GM18498 (cell line): Measurements from ENCODE around the gene CALCB.
A peak's percentile ranks its signal among the peaks of the same experiment; 100 is the strongest.

Source experiments
- ATAC-seq: cut with Tn5 transposase; IDR thresholded peaks from one replicate; pipeline ENCODE4 v1.9.1; 2021; ENCODE audit warnings: mild to moderate bottlenecking, moderate library complexity; ENCODE audit not compliant: unreplicated experiment

CALCB gene

DNA sequence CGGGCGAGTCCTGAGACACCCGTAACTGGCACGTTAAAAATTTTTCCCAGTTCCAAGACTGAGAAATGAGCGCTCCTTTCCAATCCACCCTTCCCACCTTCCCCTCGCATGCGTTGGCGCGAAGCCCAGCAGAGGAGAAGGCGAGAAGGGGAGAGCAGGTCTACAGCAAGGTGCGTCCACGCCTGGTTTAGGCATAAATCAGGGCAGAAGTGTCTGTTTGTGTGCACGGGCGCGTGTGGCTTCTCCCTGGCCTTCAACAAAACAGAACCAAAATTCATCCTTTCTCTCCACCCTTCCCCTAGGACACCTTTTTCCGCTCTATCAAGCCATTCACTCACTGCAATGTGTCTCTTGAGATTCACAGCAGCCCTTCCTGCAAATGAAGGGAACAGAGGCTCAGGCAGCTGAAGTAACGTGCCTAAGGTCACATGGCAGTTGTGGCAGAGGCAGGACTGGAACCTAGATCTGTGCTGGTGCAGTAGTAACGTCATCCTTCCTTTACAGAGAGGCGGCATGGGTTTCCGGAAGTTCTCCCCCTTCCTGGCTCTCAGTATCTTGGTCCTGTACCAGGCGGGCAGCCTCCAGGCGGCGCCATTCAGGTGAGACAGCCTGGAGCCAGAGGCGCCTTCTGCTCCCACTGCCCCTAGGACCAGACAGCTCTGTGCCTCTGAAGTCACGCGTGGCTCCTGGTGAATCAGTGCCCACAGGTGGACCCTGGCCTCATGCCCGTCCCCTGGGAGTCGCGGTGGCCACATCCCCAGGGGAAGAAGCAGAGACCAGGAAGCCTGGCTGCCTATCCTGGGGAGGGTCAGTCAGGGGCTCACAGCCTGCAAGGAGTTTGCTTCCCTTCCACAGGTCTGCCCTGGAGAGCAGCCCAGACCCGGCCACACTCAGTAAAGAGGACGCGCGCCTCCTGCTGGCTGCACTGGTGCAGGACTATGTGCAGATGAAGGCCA is 1.1 kb downstream of the CALCB start:
- ATAC-seq = peak; percentile 93

DNA sequence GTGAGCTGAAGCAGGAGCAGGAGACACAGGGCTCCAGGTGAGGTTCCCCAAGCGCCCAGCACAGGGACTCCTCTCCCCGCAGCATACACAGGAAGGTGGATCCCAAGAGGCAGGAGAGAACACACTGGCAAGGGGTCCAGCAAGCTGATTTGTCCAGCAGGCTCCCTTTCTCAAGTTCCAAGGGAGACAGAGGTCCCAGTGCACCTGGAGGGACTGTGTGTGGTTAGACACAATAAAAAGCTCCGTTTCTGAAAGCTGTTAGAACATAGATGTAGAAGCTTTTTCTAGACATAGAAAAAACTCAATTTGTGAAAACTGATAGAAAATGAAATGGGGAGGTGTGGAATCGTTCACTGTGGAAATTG is 1.8 kb downstream of the CALCB start:
- peak; percentile 2 for ATAC-seq

DNA sequence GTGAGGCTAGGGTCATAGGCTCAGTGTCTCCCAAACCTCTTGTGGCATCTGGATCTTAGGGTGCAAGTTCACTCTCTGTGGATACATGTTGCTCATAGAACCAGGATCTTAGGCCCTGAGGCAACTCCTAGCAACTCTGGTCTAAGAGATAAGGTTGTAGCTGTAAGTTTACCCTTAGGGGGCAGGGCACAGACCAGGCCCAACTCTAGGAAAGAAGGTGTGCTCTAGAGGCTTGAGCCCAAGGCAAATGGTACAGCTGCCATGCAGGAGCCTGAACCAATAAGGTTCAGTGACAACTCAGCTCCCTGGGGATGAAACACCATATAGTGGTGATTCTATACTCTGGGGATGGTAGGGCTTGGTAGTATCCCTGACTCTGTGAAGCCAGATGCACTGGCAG is 17.8 kb downstream of the CALCB start:
- no peak for ATAC-seq

DNA sequence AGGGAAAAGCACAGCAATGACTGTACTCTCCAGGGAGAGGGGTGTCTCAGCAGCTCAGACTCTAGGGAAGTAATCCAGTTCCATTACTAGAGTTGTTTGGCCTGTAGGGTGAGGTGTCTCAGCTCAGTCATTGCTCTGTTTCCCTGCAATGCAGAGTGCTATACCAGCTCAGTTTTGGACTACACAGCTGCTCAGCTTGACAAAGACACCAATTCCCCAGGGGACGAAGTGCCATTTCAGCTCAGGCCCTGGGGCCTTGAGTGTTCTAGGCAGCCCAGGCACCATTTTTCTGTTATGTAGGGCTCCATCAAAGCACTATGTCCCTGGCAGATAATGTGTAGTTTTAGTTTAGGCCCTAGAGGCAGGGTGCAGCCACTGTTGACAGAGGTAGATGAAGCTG is 18.2 kb downstream of the CALCB start:
- ATAC-seq = no peak

DNA sequence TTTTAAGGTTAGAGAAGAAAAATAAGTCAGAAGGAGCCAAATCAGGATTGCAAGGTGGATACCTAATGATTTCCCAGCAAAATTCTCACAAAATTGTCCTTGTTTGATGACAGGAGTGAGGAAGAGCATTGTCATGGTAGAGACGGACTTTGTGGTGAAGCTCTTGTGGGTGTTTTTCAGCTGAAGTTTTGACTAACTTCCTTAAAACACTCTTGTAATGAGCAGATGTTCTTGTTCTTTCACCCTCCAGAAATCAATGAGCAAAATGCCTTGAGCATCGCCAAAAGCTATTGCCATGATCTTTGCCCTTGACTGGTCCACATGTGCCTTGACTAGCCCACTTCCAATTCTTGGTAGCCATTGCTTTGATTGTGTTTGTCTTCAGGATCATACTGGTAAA is 20.0 kb downstream of the CALCB start:
- ATAC-seq = peak; percentile 81

DNA sequence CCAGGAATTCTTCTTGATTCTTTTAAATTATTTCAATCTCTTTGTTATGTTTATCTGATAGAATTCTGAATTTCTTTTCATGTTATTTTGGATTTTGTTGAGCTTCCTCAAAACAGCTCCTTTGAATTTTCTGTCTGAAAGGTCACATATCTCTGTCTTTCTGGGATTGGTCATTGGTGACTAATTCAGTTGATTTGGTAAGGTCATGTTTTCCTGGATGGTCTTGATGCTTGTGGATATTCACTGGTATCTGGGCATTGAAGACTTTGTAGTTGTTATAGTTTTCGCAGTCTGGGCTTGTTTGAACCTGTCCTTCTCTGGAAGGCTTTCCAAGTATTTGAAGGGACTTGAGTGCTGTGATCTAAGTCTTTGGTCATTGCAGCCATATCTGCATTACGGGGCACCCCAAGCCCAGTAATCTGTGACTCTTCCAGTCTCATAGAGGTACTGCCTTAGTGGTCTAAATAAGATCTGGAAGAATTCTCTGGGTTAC is 22.4 kb downstream of the CALCB start:
- no peak for ATAC-seq

DNA sequence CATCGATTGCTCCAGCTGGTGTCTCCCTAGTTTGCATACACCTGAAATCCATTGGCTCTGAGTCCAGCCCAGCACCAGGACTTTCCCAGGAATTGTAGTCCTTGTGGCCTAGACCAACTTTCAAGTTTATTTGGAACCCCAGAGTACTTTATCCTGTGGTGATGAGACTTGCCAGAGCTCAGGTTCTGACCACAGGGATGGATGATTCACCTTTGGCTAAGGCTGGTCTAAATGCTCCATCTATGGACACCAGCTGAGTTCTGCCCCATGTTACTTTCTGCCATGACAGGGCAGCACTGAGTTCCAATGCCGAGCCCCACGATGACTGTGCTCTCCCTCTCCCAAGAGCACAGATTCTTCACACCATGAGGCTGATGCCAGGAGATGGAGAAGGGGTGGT is 24.0 kb downstream of the CALCB start:
- no peak for ATAC-seq

DNA sequence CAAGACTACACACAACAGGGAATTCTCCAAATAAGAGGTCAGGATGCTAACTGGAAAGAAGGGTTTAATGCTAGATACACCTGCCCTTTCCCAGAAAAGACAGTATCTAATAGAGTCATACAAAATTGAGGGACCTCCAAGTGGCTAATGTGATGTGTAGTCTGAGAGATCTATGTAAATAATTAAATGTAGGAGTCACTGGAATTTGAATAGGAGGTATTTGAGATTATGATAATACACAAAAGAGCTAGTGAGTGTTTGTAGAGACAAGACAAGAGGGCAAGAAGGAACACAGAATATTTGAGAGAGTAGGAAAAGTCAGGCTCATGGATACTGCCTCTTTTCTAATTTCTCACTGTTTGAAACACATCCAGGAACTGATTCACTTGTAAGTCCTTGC is 25.9 kb downstream of the CALCB start:
- ATAC-seq = no peak

DNA sequence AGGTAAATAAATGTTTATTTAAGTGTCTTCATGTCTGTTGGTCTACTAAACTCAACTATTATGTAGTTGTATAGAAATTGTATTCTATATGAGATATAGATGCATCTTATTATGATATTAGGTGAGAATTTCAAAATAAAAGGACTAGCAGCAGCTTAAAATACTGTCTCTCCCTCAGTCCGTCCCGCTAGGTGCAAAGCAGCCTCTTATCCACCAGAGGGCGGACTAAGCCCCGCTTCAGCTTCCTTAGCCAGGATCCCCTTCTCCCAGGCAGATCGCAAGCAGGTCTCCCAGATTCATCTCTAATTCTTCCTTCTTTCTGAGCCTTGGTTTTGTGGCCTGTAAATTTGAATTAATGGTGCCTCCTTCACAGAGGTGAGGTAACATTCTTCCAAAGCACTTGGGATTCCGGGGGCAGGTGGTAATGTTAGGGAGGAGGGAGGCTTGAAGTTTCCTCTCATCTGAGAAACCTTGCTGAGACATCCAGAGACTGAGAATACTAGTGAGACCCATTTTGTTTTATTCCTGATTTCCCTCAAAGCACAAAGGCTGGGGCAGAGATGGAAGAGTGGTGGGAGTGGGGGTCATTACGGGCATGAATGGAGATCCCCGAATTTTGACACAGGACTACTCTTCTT is 27.8 kb downstream of the CALCB start:
- ATAC-seq = peak; percentile 72

DNA sequence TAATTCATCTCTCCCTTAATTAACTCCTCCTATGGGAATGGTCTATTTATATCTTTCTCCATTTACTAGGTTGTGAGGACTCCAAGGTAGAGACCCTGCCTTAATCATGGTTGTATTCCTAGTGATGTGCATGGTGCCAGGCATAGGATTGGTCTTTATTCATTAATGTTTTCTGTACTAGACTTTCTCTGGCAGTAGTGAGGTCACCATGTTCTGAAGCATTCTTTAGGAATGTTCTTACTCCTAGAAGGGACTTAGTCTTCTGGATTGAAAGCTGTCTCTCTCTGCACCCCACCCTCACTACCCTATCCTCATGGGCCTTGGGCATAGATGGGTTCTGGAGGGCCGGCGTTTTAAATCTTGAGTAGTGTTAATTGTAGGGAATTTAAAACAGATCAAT is 30.8 kb downstream of the CALCB start:
- ATAC-seq = no peak

DNA sequence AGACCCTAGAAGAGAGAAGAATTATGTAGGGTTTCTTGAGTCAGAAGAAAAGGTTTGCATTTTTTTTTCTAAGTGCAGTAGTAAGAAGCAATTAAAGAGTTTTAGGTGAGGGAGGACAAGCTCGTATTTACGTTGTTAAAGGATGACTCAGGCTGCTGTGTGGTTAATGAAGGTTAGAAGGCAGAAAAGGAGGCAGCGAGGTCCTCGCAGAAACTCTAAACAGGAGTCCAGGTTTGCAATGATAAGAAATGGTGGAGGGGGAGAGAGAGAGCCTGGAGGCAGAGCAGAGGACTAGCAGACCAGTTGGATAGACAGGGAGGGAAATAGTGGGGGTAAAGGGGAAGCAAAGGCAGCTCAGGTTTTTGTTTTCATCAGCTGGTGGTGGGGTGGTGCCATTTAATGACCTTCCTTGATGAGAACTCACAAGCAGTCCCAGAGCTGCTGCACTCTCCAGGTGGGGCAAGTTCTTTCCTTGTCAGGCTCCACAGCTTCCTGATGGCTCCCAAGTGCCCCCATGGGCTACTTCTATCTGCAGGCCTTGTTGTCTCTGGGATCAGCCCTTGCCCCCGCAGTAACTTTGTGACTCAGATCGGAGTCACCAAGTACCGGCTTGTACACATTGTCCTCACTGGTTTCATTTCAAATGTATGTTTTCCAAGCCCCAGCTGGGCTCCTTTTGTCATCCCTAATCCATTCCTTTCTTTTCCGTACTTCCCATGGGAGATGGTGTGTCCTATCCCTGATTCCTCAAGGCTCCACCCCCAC is 33.0 kb downstream of the CALCB start:
- ATAC-seq = no peak

DNA sequence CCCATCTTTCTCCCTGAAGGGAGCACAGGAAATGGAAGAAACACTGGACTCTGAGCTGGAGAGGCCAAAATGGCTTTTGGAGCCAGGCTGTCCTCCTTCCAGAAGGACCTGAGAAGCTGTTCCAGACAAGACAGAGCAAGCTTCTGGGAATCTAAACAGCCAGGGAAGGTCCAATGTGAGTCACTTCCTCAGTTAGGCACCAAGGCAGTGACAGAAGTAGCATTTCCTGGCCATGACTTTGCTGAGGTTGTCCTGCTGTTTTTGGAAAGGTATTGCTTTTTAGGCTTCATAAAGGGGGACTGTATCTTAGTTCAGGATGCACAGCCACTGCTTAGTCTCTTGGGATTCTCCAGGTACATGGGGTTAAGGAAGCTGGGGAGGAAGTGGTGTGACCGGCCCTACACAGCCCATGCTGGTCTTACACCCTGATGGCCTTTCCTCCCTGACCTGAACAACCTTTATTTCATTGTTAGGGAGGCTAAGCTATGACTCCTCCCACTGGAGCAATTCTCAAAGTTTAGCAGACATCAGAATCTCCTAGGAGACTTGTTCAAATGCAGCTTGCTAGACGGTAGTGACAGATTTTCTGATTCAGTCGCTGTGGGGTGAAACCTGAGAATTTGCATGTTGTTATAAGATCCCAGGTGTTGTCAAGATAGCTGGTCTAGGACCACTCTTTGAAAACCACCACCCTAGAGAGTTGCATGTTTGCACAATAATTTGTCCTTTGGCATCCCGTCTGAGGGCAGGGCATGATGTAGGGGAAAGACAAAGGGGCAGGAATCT is 34.5 kb downstream of the CALCB start:
- peak; percentile 80 for ATAC-seq

DNA sequence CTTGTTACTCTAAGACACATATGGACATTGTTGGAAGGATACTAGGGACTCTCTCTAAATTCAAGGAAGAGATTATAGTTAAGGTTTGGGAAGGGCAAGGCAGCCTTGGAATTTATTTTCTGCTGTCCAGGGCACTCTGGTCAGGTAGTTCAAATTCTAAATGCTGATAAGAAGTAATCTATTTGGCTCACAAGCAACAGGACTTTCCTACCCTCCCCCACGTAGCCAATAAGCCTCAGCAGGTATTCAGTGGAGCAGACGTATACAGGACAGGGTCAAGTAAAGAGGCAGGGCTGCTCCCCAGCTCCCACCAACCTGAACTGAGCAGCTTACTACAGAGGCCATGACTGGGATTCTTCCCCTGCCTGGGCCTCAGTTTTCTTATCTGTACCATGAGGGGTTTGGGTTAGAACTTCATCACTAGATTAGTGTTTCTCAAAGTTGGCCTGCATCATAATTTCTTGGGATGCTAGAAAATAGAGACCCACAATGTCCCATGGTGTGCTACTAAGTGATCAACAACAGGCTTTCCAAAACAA is 35.3 kb downstream of the CALCB start:
- no peak for ATAC-seq

DNA sequence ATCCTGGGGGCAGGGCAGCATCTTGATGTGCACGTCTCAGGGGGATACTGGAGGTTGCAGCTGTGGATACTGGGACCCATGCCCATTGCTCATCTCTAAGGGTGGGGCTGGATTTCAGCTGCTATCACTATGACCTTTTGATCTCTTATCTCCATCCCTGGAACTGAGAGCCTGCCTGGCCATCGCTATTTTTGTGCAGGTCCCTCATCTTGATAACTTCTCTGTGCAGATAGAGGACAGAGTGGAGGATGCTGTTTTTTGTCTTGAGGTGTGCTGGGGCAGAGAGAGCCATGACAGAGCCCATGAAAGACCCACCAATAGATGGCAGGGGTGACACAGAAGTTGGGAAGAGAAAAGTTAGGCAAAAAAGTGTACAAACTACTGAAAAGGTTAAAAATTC is 36.2 kb downstream of the CALCB start:
- ATAC-seq = no peak

DNA sequence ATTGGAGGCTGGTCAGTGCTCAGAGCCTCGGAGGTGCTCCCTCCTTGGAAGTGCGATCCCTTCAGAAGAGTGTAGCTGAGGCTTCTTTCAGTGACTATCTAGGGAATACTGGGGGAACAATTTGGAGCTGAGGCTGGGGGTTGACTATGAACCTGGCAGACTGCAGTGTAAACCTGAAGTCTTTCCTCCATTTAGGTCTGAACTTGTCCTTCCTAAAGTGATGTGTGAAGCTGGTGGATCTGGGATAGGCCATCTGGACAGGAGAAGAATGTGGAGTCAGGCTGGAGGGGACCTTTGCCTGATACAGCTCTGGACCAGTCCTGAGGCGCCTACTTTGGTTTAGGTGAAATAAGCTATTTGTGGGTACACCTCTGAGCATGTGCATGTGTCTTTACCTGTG is 37.8 kb downstream of the CALCB start:
- ATAC-seq = no peak

DNA sequence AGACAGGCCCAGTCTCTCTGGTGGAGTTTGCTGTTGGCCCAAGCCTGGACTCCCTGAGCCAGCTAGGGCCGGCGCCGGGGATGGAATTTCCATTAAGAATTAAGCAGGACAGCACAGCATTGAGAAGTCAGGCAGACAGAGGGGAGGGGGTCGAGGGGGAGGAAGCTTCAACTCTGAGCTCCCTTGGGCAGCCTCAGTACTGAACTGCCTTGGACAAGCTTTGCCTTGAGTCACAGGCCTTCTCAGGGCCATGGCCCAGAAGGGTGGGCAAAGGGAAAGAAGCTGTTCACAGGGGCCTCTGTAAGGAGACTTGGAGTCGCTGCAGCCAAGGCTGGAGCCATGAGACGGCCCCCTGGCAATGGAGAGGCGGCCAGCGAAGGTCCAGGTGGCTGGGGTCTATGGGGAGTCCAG is 38.7 kb downstream of the CALCB start:
- no peak for ATAC-seq

DNA sequence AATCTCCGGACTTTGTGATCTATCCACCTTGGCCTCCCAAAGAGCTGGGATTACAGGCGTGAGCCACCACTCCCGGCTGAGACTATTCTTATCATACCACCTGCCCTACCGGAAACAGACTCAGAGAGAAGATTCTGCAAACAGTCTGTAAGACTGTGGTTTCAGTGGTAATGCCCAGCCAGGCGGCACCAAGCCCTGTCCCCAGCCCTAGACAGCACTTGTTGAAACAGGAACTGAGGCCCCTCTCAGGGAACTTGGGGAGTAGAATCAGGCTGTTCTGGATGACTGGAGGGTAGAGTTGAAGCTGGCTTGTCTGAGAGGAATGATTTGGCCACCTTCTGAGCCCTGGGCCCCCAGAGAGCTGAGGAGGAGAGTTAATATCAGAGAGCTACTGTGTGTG is 40.0 kb downstream of the CALCB start:
- peak; percentile 95 for ATAC-seq

DNA sequence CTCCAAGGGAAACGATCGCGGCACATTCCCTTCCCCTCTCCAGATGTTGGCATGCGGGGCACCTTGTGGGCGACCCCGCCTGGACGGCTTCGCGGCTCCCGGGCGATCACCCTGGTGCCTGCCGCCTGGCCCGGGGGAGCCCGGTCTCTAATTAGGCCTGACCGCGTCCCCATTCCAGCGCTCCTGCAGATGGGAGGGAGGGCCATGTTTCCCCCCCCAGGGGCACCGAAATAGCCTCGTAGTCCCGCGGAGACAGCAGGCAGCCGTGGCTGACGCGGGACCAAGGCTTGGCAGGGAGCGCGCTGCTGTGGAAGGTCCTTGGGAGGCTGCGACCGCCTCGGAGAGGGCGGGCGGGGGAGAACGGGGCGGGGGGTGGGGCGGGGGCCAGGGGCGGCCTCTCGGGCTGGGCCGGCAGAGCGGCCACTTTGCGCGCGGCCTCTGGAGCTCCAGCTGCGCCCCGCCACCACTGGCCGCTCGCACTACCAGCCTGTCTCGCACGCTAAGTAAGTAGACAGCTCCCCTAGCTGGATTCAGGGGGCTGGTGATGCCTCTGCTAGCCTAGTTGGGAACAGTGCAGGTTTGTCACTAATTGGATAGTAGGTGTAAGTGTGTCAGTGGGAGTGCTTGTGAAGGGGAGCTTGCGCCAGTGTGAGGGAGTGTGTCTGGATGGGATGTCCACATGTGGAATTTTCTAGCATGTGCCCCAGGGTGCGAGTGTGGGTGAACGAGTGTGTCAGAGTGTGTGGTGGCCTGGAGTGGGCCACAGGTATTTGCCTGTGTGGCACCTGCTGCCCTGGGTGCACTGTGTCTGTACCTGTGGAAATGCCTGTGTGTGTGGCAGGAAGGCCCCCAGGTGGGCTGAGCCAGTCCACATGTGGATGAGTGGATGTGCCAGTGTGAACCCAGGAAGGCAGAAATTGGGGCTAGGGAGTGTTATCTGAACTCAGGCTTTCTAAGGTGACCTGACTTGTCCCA is 41.4 kb downstream of the CALCB start, which contains the start of gene INSC:
TSS of gene INSC (plus strand) at position 423 of the 975 bp plus-strand sequence. CDS start 34,252 bp downstream, outside the sequence.
- no peak for ATAC-seq

DNA sequence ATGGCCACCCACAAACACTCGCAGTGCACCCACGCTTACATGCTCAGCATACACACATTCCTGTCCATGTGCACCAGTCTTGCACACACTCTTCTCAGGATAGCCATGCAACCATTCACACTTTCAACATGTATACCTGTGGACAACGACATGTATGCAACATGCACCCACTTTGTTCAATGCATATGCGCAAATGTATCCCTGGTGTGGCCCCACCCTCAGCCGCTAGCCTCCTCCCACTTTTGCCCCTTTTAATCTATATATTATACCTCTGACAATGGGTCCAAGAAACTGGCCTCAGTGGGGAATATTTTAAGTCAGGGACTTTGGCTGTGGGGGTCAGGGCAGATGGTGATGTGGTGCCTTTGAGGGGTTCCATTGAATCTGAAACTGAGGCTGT is 42.3 kb downstream of the CALCB start:
- ATAC-seq = no peak
